Activated T-helper 2 cell treated with anti-CD3 and anti-CD28 coated beads, Interferon-gamma antibody, Interleukin-2, Interleukin-4, amounts not matched to agents 10 μg/mL and 5 μg/mL and 100 μg/mL, durations not matched to agents 14 hours and 24 hours and 36 hours (primary cell): ENCODE data around the gene SLC12A5. TPM values are rescaled to one million over a fixed set of nuclear protein-coding genes. Genes with fewer than 3 reads are reported as not detected.

Experiments
- DNase-seq: peaks from one replicate; pipeline ENCODE4 v3.0.0; 2021; ENCODE audit warnings: low spot score
- H3K27ac Mint-ChIP-seq: one replicate; pipeline ENCODE4 v1.8.0; 2021; ENCODE audit warnings: mixed read lengths
- H3K27me3 Mint-ChIP-seq: one replicate; pipeline ENCODE4 v1.8.0; 2021; ENCODE audit warnings: low read depth, mixed read lengths
- H3K36me3 Mint-ChIP-seq: one replicate; pipeline ENCODE4 v1.8.0; 2021; ENCODE audit warnings: low read depth, mixed read lengths
- H3K4me1 Mint-ChIP-seq: one replicate; pipeline ENCODE4 v1.8.0; 2021; ENCODE audit warnings: low read depth, mixed read lengths
- H3K4me3 Mint-ChIP-seq: one replicate; pipeline ENCODE4 v1.8.0; 2021; ENCODE audit warnings: low read depth, mild to moderate bottlenecking, moderate library complexity, mixed read lengths
- H3K9me3 Mint-ChIP-seq: one replicate; pipeline ENCODE4 v1.8.0; 2021; ENCODE audit warnings: mixed read lengths
- intact Hi-C: fragments of 100-400 bp; cut with micrococcal nuclease; formaldehyde crosslinking; loops from one replicate; pipeline ENCODE4 v1.15.1; 2023
- total RNA-seq: library from RNA; stranded (reverse); gene quantifications from 2 replicates; pipeline ENCODE4 v1.2.3, GENCODE V29; 2022

The SLC12A5 gene
- total RNA-seq, 1 donor from 2014 or later = 0.73 TPM

DNA sequence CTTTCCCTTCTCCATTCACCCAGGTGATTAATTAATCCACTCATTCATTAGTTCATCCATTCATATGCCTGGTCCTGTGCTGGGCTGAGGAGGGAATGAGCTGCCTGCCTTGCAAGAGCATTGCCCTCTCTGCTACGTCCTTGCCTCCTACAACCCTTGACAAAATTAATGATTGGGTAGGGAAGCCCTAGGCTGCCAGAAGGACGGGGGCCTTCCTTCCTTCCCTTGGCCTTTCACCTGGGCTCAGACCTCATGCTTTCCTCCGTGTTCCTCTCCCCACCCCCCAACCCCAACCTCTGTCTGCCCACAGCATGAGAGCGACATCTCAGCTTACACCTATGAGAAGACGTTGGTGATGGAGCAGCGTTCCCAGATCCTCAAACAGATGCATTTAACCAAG lies 25.6 kb downstream of the SLC12A5 start:
- no peak overlapping the region for H3K4me3 Mint-ChIP-seq
- peaks cover 1% of the 10 kb centered on the region for H3K36me3 Mint-ChIP-seq
- H3K27ac Mint-ChIP-seq = no peak overlapping the region
- H3K4me1 Mint-ChIP-seq = peaks cover 15% of the 10 kb centered on the region
- H3K27me3 Mint-ChIP-seq = peaks cover 38% of the 10 kb centered on the region
- intact Hi-C loops = no loop called here
- H3K9me3 Mint-ChIP-seq = no peaks in the 10 kb centered on the region
- DNase-seq = no peak

DNA sequence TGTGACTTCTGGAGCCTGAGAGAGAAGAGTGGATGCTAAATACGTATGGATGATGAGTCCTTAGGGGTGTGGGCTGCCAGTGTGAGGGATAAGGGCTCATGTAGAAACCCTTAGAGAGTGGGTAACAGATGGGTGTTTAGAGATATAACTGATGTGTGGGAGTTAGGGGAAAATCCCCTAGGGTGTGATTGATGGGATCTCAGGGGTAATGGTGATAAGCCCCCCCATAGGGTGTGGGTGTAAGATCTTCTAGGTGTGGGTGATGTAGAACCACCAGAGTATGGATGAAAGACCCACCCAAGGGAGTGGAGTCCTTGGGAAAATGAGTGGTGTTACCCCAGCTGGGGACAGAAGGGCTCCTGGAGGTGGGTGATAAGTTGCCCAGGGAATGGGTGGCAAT lies 26.3 kb downstream of the SLC12A5 start:
- Mint-ChIP-seq H3K36me3 (peaks cover 8% of the 10 kb centered on the region), H3K9me3 (no peaks in the 10 kb centered on the region), H3K27ac (no peak overlapping the region), H3K27me3 (peaks cover 38% of the 10 kb centered on the region), H3K4me1 (peaks cover 19% of the 10 kb centered on the region), H3K4me3 (no peak overlapping the region)
- intact Hi-C loops = no loop called here
- no peak for DNase-seq

DNA sequence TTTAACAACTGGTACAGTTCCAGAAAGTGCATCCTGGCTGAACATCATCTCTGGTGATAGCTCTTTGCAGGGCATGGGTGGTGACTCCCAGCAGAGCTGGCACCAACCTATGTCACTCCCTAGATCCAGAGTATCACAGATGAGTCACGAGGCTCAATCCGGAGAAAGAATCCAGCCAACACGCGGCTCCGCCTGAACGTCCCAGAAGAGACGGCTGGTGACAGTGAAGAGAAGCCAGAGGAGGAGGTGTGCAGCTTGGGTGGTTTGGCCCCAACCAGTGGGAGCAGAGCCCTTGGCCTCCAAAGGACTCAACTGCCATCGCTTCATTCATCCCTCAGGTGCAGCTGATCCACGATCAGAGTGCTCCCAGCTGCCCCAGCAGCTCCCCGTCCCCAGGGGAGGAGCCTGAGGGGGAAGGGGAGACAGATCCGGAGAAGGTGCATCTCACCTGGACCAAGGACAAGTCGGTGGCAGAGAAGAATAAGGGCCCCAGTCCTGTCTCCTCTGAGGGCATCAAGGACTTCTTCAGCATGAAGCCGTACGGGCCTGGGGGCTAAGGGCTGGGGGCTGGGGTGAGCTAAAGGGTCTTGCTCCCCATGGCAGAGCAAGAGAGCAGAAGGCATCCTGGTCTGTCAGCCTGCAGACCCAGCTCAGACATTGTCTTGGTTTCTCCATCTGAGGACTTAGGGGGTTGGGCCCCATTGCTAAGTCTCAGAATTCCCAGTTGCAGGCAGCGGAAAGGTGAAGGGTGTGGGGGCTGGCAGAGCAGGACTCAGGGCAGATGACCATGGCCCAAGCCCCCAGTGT lies 27.2 kb downstream of the SLC12A5 start:
- no peak overlapping the region for H3K27ac Mint-ChIP-seq
- peaks cover 38% of the 10 kb centered on the region for H3K27me3 Mint-ChIP-seq
- intact Hi-C loops = no loop called here
- no peak overlapping the region for H3K4me3 Mint-ChIP-seq
- DNase-seq = no peak
- H3K9me3 Mint-ChIP-seq = no peaks in the 10 kb centered on the region
- H3K36me3 Mint-ChIP-seq = peaks cover 16% of the 10 kb centered on the region
- peaks cover 28% of the 10 kb centered on the region for H3K4me1 Mint-ChIP-seq

DNA sequence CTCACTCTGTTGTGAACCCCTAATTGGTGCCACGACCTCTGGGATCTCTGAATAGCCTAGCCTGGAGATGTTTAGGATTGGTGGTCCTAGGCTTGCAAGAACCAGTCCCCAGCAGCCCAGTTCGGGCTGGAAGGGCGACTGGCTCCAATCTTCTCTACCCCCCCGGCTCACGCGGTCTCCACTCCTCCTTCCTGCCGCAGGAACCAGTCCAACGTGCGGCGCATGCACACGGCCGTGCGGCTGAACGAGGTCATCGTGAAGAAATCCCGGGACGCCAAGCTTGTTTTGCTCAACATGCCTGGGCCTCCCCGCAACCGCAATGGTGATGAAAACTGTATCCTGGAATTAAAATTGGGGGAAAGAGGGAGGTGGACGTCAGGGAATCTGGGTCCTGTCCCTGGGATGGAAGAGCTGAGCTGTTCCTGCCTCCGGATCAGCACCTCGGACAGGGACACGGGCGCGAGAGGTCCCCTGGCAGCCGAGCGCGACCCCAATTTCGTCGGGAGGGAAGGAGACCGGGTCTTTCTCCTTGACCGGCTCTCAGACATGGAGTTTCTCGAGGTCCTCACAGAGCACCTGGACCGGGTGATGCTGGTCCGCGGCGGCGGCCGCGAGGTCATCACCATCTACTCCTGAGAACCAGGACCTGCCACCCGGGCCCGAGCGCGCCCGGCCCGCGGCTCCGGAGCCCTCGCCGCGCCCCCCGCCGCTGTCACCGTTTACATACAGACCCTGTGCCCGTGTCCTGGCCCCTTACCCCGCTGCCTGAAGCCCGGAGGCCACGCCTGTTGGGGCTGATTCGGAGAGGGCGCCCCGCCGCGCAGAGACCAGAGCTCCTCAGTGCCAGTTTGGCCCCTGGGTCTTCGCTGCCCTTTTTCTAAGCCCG lies 28.2 kb downstream of the SLC12A5 start:
- Mint-ChIP-seq H3K9me3 (no peaks in the 10 kb centered on the region), H3K4me1 (peaks cover 35% of the 10 kb centered on the region), H3K27ac (no peak overlapping the region), H3K4me3 (no peak overlapping the region), H3K36me3 (peaks cover 26% of the 10 kb centered on the region), H3K27me3 (peaks cover 38% of the 10 kb centered on the region)
- no peak for DNase-seq
- intact Hi-C loops = no loop called here

DNA sequence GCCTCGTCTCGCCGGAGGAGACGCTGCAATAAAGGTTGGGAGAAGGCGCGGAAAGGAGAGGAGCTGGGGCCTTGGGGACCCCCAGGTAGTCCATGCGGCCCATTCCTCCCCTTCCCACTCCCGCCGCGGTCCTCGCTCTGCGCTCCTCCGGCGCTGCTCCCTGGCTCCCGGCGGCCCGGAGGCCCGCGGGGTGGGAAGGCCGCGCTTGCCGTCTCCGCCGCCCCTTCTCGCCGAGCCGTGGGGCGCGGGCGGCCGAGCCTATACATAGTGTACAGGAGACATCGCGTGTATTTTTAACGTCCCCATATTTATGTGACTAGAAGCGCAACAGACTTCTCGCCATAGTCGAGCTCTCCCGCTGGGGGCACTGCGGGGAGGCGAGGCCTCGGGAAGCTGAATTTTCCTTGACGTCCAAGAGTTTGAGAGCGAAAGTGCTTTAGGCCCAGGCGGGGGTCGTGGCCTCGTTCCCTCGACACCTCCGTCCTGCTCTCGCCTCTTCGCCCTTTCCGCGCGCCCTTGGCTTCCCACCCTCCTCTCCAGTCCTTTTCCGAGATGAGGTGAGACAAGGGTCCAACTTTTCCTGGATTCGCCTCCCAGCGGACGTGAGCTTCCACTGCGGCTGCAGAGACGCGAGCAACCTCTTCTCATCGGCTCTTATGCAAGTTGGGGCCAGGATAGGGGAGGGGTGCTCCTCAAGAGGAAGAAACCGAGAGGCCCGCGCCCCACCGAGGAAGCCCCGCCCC lies 29.0 kb downstream of the SLC12A5 start:
- Mint-ChIP-seq H3K27me3 (peaks cover 38% of the 10 kb centered on the region), H3K9me3 (no peaks in the 10 kb centered on the region), H3K27ac (no peak overlapping the region), H3K36me3 (peaks cover 34% of the 10 kb centered on the region), H3K4me3 (no peak overlapping the region), H3K4me1 (peaks cover 35% of the 10 kb centered on the region)
- intact Hi-C loops = no loop called here
- no peak for DNase-seq

DNA sequence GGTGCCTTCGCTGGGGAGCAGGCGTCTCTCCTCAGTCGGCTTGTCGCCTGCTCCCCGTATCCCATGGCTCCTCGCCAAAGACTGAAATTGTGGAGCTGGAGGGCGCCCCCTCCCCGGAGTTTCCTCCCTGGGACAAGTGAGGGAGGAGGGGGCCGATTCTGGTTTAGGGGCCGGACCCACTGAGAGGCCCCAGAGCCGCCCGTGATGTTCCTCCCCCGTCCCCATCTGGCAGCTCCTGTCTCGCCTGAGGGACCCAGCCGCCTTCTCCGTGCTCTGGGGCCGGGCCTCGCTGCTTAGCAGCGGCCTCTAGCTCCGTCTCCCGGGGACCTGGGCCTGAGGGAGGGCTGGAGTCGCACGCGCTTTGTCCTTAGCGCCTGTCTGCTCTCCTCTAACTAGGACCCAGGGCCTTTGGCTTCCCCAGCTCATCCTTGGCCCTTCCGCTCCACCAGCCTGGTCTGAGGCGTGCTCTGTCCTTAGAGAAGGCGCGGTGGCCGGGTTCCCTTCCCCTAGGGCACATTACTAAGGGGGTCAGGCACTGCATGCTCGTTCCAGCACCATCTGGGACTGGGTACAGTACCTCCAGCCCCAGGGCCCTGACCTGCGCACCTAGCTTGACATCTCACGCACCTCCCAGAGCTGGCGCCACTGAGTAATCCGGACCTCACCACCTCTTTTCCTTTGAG lies 29.7 kb downstream of the SLC12A5 start:
- peaks cover 40% of the 10 kb centered on the region for H3K4me1 Mint-ChIP-seq
- peaks cover 40% of the 10 kb centered on the region for H3K36me3 Mint-ChIP-seq
- H3K27me3 Mint-ChIP-seq = peaks cover 38% of the 10 kb centered on the region
- H3K9me3 Mint-ChIP-seq = no peaks in the 10 kb centered on the region
- no peak overlapping the region for H3K4me3 Mint-ChIP-seq
- intact Hi-C loops = no loop called here
- no peak overlapping the region for H3K27ac Mint-ChIP-seq
- DNase-seq = no peak

DNA sequence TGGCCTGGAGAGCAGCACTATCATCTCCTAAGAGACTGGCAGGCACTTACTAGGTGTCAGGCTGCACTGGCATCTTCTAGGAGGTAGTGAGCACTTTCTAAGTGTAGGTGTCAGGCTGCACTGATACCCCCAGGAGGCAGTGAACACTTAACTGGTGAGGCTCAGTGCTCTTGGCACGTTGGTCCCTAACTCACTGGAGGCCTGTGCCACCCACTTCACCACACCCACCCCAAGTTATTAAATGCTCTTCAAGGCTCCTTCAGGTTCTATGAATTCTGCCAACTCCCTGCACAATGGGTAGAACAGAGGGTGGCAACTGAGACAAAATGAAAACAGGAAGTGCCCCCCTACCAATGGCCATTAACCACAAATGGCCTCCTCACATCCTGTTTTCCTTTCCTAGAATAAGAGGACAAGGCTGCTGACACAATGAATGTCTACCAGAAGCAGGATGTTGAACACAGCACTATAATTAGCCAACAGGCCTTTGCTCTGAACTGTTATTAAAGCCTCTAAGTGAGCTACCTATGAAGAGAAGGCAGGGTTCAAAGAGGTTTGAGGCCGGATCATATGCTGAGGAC lies 31.4 kb downstream of the SLC12A5 start:
- DNase-seq = no peak
- H3K4me3 Mint-ChIP-seq = no peak overlapping the region
- H3K36me3 Mint-ChIP-seq = peaks cover 57% of the 10 kb centered on the region
- peak overlapping the region; percentile 31 for H3K27ac Mint-ChIP-seq
- no peaks in the 10 kb centered on the region for H3K9me3 Mint-ChIP-seq
- peaks cover 49% of the 10 kb centered on the region for H3K4me1 Mint-ChIP-seq
- intact Hi-C loops = loop anchor here (5.0 kb wide), 1 partner anchor 38 kb away; no protein-coding TSS in a partner anchor
- H3K27me3 Mint-ChIP-seq = peaks cover 29% of the 10 kb centered on the region

DNA sequence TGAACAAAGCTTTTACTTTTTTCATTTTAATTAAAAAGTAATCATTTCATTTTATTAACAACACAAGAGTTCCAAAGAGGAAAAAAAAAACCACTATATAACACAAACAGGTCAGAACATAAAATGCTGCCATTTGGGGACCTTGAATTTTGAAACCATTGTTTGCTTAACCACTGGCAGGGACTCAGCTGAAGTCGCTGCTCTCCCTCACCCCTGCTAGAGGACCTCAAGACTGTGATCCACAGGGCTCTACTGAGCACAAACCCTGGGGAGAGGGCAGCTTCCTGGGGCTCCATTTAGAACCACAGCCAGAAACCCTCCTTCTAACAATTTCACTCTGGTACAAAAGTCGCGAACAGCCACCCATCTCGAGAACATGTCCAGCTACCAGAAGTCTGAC lies 32.0 kb downstream of the SLC12A5 start:
- Mint-ChIP-seq H3K9me3 (no peaks in the 10 kb centered on the region), H3K4me1 (peaks cover 50% of the 10 kb centered on the region), H3K27me3 (peaks cover 23% of the 10 kb centered on the region), H3K4me3 (no peak overlapping the region), H3K27ac (peak overlapping the region; percentile 63), H3K36me3 (peaks cover 62% of the 10 kb centered on the region)
- intact Hi-C loops = loop anchor here (5.0 kb wide), 1 partner anchor 39 kb away; no protein-coding TSS in a partner anchor
- no peak for DNase-seq

DNA sequence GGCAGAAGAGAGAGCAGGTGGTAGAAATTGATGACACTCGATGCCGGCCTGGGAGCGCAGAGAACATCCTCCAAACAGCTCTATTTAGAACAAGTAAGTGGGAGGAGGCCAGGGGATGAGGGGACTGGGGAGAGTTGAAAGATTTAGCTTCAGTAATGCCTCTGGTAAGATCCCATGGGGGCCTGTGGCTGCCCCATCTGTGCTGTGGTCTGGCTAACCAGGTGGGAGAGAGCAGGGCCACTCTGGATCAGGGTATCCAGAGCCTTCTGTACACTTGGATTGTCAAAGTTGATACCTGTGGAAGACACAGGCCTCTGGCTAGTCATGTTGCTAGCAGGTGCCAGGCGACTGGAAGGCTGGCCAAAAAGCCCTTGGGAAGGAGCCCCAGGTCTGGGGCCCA lies 33.1 kb downstream of the SLC12A5 start:
- intact Hi-C loops = loop anchor here (5.0 kb wide), 1 partner anchor 40 kb away; no protein-coding TSS in a partner anchor
- no peak for DNase-seq
- H3K9me3 Mint-ChIP-seq = no peaks in the 10 kb centered on the region
- peaks cover 73% of the 10 kb centered on the region for H3K36me3 Mint-ChIP-seq
- H3K4me3 Mint-ChIP-seq = no peak overlapping the region
- H3K4me1 Mint-ChIP-seq = peaks cover 50% of the 10 kb centered on the region
- H3K27me3 Mint-ChIP-seq = peaks cover 12% of the 10 kb centered on the region
- H3K27ac Mint-ChIP-seq = no peak overlapping the region

DNA sequence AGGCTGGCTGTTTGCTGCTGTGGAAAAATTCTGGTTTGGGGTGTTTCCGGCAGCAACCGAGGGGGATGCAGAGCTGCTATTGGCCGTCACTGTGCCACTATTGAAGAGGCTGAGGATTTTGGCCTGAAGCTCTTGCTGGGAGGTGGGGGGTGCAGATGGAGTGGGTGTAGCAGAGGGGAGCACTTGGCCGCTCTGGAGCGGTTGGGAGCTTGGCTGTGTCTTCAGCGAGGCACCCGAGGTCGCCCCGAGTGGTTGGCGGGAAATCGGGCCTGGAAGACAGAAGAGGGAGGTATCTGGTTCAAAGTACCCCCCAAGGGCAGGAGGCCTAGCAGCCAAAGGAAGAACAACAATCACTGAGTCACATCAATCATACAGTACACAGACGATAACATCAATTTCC lies 33.6 kb downstream of the SLC12A5 start:
- Mint-ChIP-seq H3K4me3 (no peak overlapping the region), H3K4me1 (peaks cover 50% of the 10 kb centered on the region), H3K9me3 (no peaks in the 10 kb centered on the region), H3K36me3 (peaks cover 73% of the 10 kb centered on the region), H3K27me3 (peaks cover 10% of the 10 kb centered on the region), H3K27ac (no peak overlapping the region)
- intact Hi-C loops = loop anchor here (5.0 kb wide), 1 partner anchor 40 kb away; no protein-coding TSS in a partner anchor
- DNase-seq = no peak

DNA sequence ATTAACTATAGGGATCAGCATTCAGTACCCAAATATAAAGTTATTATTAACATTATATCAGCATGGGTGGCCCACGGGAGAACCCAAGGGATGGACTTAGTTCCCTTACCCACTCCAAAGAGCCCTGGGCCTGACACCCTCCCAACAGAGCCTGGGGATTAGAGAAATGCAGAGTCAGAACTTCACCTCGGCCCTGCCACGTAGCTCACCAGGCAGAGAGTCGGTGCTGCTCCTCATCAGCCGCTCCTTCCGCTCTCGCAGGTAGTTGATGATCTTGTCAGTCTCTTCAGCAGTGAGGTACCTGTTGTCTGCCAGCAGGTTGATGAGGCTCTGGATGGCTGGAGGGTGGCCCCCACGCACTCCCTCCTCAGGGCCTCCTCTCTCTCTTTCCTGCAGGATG lies 34.1 kb downstream of the SLC12A5 start:
- H3K4me3 Mint-ChIP-seq = no peak overlapping the region
- peaks cover 78% of the 10 kb centered on the region for H3K36me3 Mint-ChIP-seq
- peaks cover 8% of the 10 kb centered on the region for H3K27me3 Mint-ChIP-seq
- H3K9me3 Mint-ChIP-seq = no peaks in the 10 kb centered on the region
- H3K4me1 Mint-ChIP-seq = peaks cover 48% of the 10 kb centered on the region
- peak overlapping the region; percentile 81 for H3K27ac Mint-ChIP-seq
- intact Hi-C loops = loop anchor here (5.0 kb wide), 1 partner anchor 41 kb away; no protein-coding TSS in a partner anchor
- no peak for DNase-seq
